Measurements from ENCODE around the gene ZNF100.
"Not testable (repeated sequence)": the region's sequence is repeated elsewhere in the genome, so short reads cannot be mapped to it uniquely, and the experiment has no call there.

ZNF100 gene

DNA sequence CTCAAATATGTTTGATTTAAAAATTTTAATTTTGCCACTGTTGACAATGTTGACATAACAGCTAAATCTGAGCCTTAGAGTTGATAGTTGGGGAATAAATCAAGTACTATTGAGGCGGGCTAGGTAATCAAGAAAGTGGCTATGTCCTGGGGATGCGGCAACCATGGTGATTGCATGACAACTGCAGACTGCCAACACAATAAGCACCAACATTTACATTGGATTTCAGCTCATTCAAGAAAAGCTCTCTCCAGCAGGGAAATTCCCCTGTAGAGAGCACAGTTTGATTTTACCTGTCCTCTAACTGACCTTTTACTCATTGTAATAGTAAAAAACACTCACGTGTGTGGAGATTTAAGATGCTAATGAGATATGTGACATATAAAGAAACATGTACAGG lies 63.1 kb downstream of the ZNF100 start:
- no peak for DNase-seq (ENCODE audit: low read depth in 2 of 2)

DNA sequence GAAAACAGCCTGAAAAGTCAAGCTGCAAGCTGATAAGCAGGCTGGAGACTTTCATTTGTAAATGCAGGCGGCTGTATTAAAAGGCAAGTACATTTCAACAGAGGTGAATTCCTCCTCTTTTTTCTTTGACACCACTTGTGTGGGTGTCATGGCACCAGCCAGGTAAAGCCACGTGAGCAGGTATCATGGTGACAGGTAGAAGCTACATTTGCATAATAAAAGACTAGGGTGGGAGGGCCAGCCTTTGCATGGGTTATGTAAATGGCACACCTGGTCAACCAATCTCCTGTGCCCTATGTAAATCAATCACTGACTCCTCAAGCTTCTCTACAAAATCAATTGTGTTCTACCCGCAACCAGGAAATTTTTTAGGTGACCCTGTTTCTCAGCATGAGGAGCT lies 68.2 kb downstream of the ZNF100 start:
- no peak for DNase-seq (ENCODE audit: low read depth in 2 of 2)

- no peak for DNase-seq (ENCODE audit: low read depth in 2 of 2)
These were observed 69.2 kb downstream of the ZNF100 start for GRCh38 chr19:21698215-21698614.

- DNase-seq (ENCODE audit: low read depth in 2 of 2), result no peak
These were observed 69.7 kb downstream of the ZNF100 start for GRCh38 chr19:21697698-21698097.

- DNase-seq (ENCODE audit: low read depth in 2 of 2), result no peak
These were observed 73.0 kb downstream of the ZNF100 start for GRCh38 chr19:21694171-21694906.

GRCh38 chr19:21693399-21693798 lies 74.0 kb downstream of the ZNF100 start:
- DNase-seq (ENCODE audit: low read depth in 2 of 2), result no peak

- no peak for DNase-seq (ENCODE audit: low read depth in 2 of 2)
These were observed 75.7 kb downstream of the ZNF100 start for GRCh38 chr19:21691661-21692060.

GRCh38 chr19:21688464-21688863 lies 78.9 kb downstream of the ZNF100 start:
- DNase-seq (ENCODE audit: low read depth in 2 of 2), result no peak

DNA sequence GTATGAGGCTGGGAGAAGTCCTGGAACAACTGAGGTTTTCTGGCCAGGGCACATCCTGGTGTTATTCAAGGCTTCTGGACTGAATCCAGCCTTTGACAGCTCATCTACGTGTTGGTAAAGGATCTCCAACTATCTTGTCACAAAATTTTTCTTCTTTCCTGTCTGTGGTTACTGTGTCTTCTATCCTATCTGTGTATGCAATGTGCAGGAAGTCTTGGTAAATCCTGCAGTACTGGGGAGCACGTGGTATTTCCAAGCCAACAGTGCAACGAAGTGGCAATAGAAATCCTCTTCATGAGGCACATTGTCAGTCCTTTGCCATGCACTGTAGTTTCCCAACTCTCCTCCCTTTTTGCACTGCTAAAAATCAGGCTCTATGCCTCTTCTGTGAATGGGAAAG lies 86.7 kb downstream of the ZNF100 start:
- no peak for DNase-seq (ENCODE audit: low read depth in 2 of 2)

GRCh38 chr19:21680026-21680425 lies 87.4 kb downstream of the ZNF100 start:
- no peak for DNase-seq (ENCODE audit: low read depth in 2 of 2)

DNA sequence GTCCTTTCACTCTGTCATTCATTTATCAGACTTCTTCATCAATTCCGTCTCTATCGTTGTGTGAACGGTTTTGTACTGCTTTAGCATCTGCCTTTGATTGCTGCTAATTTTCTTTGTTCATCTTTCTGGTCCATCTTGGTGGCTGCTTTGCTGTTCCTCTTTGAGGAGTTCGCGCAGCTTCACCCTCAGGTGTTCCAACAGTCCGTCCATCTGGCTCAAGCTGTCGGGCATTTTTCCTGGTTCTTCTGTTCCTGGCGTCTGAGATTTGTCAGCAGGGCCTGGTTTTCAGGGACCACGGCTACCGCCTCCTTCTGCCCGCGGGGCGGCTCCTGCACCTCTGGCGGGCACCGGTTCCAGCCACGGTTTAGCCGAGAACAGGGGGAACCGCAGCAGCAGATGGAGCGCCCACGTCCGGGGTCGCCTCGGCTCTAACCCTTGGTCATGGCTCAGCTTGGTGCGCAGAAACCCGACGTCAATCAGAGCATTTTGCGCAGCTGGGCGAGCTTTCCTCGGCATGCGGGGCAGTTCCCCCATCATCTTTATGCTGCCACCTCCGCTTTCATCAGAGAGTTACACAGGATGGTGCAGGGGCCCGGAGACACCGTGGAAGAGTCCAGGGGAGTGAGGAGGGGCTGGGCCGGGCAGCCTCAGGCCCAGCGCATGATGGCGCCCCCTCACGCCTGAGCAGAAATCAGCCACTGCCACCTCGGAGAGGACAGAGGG lies 89.5 kb downstream of the ZNF100 start:
- no peak for DNase-seq (ENCODE audit: low read depth in 2 of 2)

DNA sequence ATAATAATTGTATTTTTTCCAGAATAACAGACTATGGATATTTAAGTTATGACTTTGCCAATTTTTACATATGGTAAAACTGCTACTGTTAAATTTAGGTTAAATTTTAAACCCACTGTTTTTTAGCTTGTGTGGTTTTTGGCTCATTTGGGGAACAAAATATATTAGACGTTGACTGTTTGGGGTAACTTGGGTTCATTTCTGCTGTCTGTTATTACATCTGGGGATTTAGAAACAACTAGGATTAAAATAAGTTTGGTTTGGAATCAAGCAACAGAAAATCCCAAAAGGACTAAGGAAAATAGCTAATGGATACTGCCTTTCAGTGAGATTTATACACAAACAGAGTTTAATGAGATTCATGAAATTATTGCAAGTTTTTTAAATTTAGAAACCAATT lies 92.9 kb downstream of the ZNF100 start:
- DNase-seq (ENCODE audit: low read depth in 2 of 2), result no peak

- not testable (repeated sequence) for DNase-seq (ENCODE audit: low read depth in 2 of 2)
These were observed 93.9 kb downstream of the ZNF100 start for GRCh38 chr19:21673479-21673878.
